RPMI7951 (cell line): ENCODE measurements around the gene AKT1. TPM values are rescaled to one million over a fixed set of nuclear protein-coding genes. Genes with fewer than 3 reads are reported as not detected.
"Not testable (repeated sequence)": the region's sequence is repeated elsewhere in the genome, so short reads cannot be mapped to it uniquely, and the experiment has no call there.

Source experiments
- DNase-seq: peaks from one replicate; pipeline ENCODE4 v3.0.0-alpha.2; 2012; ENCODE audit warnings: low read depth
- total RNA-seq: library from RNA; depleted of rRNA; stranded (reverse); fragments of >200 nt; shearing (Covaris generic); gene quantifications from 2 replicates; pipeline ENCODE4 v1.2.3, GENCODE V29; 2014

The AKT1 gene
- total RNA-seq, 1 experiment from 2014 or later: 81.5 TPM

GRCh38 chr14:104739026-104739425 lies 56.5 kb downstream of the AKT1 start:
- no peak for DNase-seq

GRCh38 chr14:104738375-104739019 lies 57.1 kb downstream of the AKT1 start:
- no peak for DNase-seq

GRCh38 chr14:104735830-104736642 lies 59.5 kb downstream of the AKT1 start:
- DNase-seq: peak; percentile 78

GRCh38 chr14:104734991-104735779 lies 60.4 kb downstream of the AKT1 start:
- DNase-seq: no peak

- no peak for DNase-seq
These were observed 61.0 kb downstream of the AKT1 start for GRCh38 chr14:104734601-104734990.

GRCh38 chr14:104734051-104734587 lies 61.4 kb downstream of the AKT1 start:
- DNase-seq: no peak

- DNase-seq: no peak
These were observed 62.4 kb downstream of the AKT1 start for GRCh38 chr14:104732931-104733681.

- DNase-seq: no peak
These were observed 63.2 kb downstream of the AKT1 start for GRCh38 chr14:104732355-104732804.

- DNase-seq: no peak
These were observed 63.9 kb downstream of the AKT1 start for GRCh38 chr14:104731320-104732294.

GRCh38 chr14:104730487-104730886 lies 65.1 kb downstream of the AKT1 start:
- DNase-seq: no peak

GRCh38 chr14:104729835-104730181 lies 65.7 kb downstream of the AKT1 start:
- no peak for DNase-seq

GRCh38 chr14:104729176-104729834 lies 66.2 kb downstream of the AKT1 start:
- not testable (repeated sequence) for DNase-seq

- DNase-seq: no peak
These were observed 66.9 kb downstream of the AKT1 start for GRCh38 chr14:104728631-104729030.

- no peak for DNase-seq
These were observed 68.7 kb downstream of the AKT1 start for GRCh38 chr14:104726600-104727451.

- DNase-seq: no peak
These were observed 69.6 kb downstream of the AKT1 start for GRCh38 chr14:104725772-104726548.

GRCh38 chr14:104724981-104725771 lies 70.4 kb downstream of the AKT1 start:
- no peak for DNase-seq

- DNase-seq: no peak
These were observed 71.1 kb downstream of the AKT1 start for GRCh38 chr14:104724407-104724980.
